OCI-LY1 (cell line): ENCODE data around the gene LAPTM5.
"Not testable (repeated sequence)": the region's sequence is repeated elsewhere in the genome, so short reads cannot be mapped to it uniquely, and the experiment has no call there.

Experiments
- H2AFZ ChIP-seq: fragments of 200-600 bp; sonication (generic), shearing (Covaris generic); 2 replicates; pipeline ENCODE4 v1.6.0; 2014; ENCODE audit warnings: antibody characterized with exemption, mild to moderate bottlenecking, low read length
- H3F3A ChIP-seq: fragments of 200-600 bp; sonication (generic), shearing (Covaris generic); 2 replicates; pipeline ENCODE4 v1.6.0; 2014; ENCODE audit warnings: mild to moderate bottlenecking, antibody characterized with exemption, low read length, moderate library complexity; ENCODE audit not compliant: insufficient read depth
- H3K27ac ChIP-seq: fragments of 200-600 bp; sonication (generic); 2 replicates; pipeline ENCODE4 v1.5.1; 2014; ENCODE audit warnings: low read length, mixed run types, mild to moderate bottlenecking, low read depth; ENCODE audit not compliant: poor library complexity, severe bottlenecking
- H3K27me3 ChIP-seq: fragments of 200-600 bp; sonication (generic); 2 replicates; pipeline ENCODE4 v1.6.0; 2014; ENCODE audit warnings: antibody characterized with exemption, mild to moderate bottlenecking, low read length, moderate library complexity; ENCODE audit not compliant: insufficient read depth
- H3K36me3 ChIP-seq: fragments of 200-600 bp; sonication (generic); 2 replicates; pipeline ENCODE4 v1.6.1; 2014; ENCODE audit warnings: mild to moderate bottlenecking, antibody characterized with exemption, low read length, moderate library complexity, mixed read lengths; ENCODE audit not compliant: insufficient read depth
- H3K4me1 ChIP-seq: fragments of 200-600 bp; sonication (generic); 2 replicates; pipeline ENCODE4 v1.5.1; 2014; ENCODE audit warnings: mild to moderate bottlenecking, low read length, moderate library complexity; ENCODE audit not compliant: insufficient read depth, severe bottlenecking
- H3K4me2 ChIP-seq: fragments of 200-600 bp; sonication (generic), shearing (Covaris generic); 2 replicates; pipeline ENCODE4 v1.6.1; 2014; ENCODE audit warnings: low read length
- H3K4me3 ChIP-seq: fragments of 200-600 bp; sonication (generic); 2 replicates; pipeline ENCODE4 v1.5.1; 2014; ENCODE audit warnings: low read length, low read depth, mild to moderate bottlenecking, mixed read lengths; ENCODE audit not compliant: poor library complexity, severe bottlenecking
- H3K79me2 ChIP-seq: fragments of 200-600 bp; shearing (Covaris generic); 2 replicates; pipeline ENCODE4 v1.6.1; 2016; ENCODE audit warnings: mixed run types, low read length, mixed read lengths; ENCODE audit not compliant: insufficient read depth
- H3K9ac ChIP-seq: fragments of 200-600 bp; sonication (generic), shearing (Covaris generic); 2 replicates; pipeline ENCODE4 v1.6.1; 2014; ENCODE audit warnings: mild to moderate bottlenecking, low read length, mixed read lengths
- H3K9me2 ChIP-seq: fragments of 200-600 bp; sonication (generic), shearing (Covaris generic); 2 replicates; pipeline ENCODE4 v1.6.1; 2014; ENCODE audit warnings: low read depth, mild to moderate bottlenecking, low read length, mixed read lengths
- H3K9me3 ChIP-seq: fragments of 200-600 bp; shearing (Covaris generic); 2 replicates; pipeline ENCODE4 v1.6.1; 2014; ENCODE audit warnings: low read length, mixed read lengths
- H4K20me1 ChIP-seq: fragments of 200-600 bp; sonication (generic), shearing (Covaris generic); 2 replicates; pipeline ENCODE4 v1.6.0; 2016; ENCODE audit warnings: mild to moderate bottlenecking, low read length; ENCODE audit not compliant: insufficient read depth
- EZH2 ChIP-seq: fragments of 200-600 bp; sonication (generic), shearing (Covaris generic); IDR thresholded peaks from 2 replicates; pipeline ENCODE4 v1.8.0; 2017; ENCODE audit warnings: borderline replicate concordance, mixed run types, mild to moderate bottlenecking, antibody characterized with exemption, low read length, moderate library complexity, mixed read lengths
- TF ChIP-seq, protein P1 (sequence below): fragments of 200-600 bp; sonication (generic), shearing (Covaris generic); IDR thresholded peaks from 2 replicates; pipeline ENCODE4 v1.5.1; 2017; ENCODE audit warnings: mild to moderate bottlenecking, antibody characterized with exemption, low read length, moderate library complexity, mixed read lengths

The LAPTM5 gene

DNA sequence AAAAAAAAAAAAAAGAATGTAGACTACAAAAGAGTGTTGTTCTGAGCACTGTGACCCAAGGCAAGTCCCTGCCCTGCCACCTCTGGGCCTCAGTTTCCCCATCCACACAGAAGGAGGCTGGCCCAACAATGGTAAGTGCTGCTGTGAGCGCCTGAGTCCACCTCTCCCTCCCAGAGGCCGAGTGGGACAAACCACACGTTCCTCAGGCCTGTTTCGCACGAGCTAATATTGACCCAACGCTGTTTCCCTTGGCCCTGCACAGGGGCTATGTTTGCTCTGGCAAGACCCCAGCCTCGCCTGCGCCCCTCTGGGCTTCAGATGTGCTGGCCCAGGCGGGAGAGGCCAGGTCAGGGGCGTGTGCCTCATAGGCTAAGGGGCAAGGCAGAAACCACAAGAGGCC is 12.6 kb upstream of the LAPTM5 start:
- H3F3A ChIP-seq = no peaks in the 10 kb centered on the region
- H3K9me3 ChIP-seq = no peaks in the 10 kb centered on the region
- H3K4me1 ChIP-seq = peaks cover 18% of the 10 kb centered on the region
- H3K79me2 ChIP-seq = no peaks in the 10 kb centered on the region
- no peaks in the 10 kb centered on the region for H3K27me3 ChIP-seq
- no peaks in the 10 kb centered on the region for H3K9me2 ChIP-seq
- no peaks in the 10 kb centered on the region for H4K20me1 ChIP-seq
- H2AFZ ChIP-seq = no peak overlapping the region
- TF ChIP-seq, protein P1, sequence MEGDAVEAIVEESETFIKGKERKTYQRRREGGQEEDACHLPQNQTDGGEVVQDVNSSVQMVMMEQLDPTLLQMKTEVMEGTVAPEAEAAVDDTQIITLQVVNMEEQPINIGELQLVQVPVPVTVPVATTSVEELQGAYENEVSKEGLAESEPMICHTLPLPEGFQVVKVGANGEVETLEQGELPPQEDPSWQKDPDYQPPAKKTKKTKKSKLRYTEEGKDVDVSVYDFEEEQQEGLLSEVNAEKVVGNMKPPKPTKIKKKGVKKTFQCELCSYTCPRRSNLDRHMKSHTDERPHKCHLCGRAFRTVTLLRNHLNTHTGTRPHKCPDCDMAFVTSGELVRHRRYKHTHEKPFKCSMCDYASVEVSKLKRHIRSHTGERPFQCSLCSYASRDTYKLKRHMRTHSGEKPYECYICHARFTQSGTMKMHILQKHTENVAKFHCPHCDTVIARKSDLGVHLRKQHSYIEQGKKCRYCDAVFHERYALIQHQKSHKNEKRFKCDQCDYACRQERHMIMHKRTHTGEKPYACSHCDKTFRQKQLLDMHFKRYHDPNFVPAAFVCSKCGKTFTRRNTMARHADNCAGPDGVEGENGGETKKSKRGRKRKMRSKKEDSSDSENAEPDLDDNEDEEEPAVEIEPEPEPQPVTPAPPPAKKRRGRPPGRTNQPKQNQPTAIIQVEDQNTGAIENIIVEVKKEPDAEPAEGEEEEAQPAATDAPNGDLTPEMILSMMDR = no peak
- no peak for TF ChIP-seq EZH2
- H3K36me3 ChIP-seq = no peaks in the 10 kb centered on the region
- no peak overlapping the region for H3K9ac ChIP-seq
- no peak overlapping the region for H3K4me3 ChIP-seq
- H3K27ac ChIP-seq = no peak overlapping the region
- no peak overlapping the region for H3K4me2 ChIP-seq

DNA sequence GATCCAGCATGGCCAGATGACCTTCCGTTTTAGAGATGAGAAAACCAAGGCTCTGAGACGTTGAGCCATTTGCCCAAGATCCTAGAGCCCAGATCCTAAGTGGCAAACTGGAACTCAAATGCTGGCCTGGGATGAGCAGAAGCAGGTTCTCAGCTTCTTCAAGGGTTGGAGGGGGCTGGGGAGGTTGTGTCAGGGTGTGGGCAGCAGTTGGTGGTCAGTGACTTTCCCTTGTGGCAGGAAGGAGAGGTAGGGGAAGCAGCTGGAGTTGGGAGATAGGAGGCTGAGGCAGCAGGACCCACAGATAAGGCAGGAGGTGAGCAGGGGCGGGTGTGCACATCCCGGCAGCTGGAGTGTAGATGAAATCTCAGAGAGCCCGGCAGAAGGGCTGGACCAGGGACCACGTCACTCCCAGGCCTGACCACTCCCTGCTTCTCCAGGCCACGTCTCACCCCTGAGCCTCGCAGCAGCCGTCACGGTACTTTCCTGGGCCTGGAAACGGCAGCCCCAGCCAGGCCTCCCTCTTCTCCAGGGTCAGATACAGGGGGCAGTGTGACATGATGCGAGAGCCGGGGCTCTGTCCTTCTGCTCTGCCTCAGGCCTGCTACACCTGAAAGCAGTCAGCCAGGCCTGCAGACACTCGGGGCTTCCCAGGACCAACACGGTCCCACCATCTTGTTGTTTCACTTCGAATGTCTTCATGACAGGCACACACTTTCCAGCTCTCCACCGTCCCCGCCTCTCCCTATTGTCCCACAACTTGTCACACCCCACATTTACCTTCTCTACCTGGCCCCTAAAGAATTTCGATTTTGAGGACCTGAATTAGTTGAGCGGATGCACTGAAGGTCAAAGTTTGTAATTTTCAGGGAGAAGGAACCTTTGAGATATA is 11.5 kb upstream of the LAPTM5 start:
- no peak overlapping the region for H3K9ac ChIP-seq
- H3K36me3 ChIP-seq = no peaks in the 10 kb centered on the region
- TF ChIP-seq, protein P1 = no peak
- no peak for TF ChIP-seq EZH2

DNA sequence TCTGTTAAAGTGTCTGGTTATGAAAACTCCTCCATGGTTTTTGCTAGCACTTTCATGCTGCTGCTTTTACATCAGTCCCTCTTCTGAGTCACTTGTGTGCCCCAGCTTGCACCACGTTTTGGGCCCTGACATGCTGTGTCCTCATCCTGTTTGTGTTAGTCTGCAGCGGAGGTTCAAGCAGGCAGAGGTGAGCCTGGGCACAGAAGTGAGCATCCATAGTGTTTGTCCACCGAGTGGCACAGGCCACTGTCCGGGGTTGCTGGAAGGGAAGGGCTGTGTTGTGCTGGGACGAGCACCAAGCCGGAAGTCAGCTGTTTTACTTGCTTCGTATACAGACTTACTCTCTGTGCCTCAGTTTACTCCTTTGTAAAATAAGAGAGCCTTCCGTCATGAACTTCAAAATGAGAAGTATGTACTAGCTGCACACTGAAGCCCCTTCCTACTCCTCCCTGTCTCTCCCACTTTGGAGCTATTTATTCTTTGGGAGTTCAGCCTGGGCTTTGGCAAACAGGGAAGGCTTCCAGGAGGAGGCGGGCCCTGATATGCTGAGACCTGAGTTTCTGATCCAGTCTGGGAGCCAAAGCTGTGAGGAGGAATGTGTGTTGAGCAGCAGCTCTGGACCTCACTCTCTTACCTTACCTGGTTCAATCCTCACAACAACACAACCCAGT is 10.7 kb upstream of the LAPTM5 start:
- H3K4me2 ChIP-seq = no peak overlapping the region

More for the DNA sequence above, 11.5 kb upstream of the LAPTM5 start:
- no peaks in the 10 kb centered on the region for H3K27me3 ChIP-seq
- no peak overlapping the region for H3K4me3 ChIP-seq
- H3K27ac ChIP-seq = no peak overlapping the region
- H2AFZ ChIP-seq = no peak overlapping the region
- no peaks in the 10 kb centered on the region for H3K9me2 ChIP-seq
- H3K79me2 ChIP-seq = no peaks in the 10 kb centered on the region
- no peaks in the 10 kb centered on the region for H3F3A ChIP-seq
- no peaks in the 10 kb centered on the region for H4K20me1 ChIP-seq
- no peak overlapping the region for H3K4me2 ChIP-seq
- no peaks in the 10 kb centered on the region for H3K9me3 ChIP-seq
- H3K4me1 ChIP-seq = peaks cover 9% of the 10 kb centered on the region

DNA sequence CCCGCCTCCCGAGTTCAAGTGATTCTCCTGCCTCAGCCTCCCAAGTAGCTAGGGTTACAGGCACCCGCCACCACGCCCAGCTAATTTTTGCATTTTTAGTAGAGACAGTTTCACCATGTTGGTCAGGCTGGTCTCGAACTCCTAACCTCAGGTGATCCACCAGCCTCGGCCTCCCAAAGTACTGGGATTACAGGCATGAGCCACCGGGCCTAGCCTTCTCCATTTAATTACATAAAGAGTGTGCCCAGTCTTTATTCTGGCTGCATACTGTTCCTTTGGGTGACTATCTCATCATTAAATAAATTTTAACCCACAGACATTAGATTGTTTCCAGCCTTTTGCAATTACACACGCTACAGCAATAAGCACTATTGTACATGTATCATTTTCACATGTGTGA is 9.4 kb upstream of the LAPTM5 start:
- H3K27me3 ChIP-seq, H3F3A ChIP-seq, H3K4me3 ChIP-seq, H3K4me2 ChIP-seq, H3K79me2 ChIP-seq, H3K9ac ChIP-seq, H3K27ac ChIP-seq, H3K4me1 ChIP-seq, H3K36me3 ChIP-seq, H4K20me1 ChIP-seq, H2AFZ ChIP-seq, H3K9me2 ChIP-seq, H3K9me3 ChIP-seq: not testable (repeated sequence)

More for the DNA sequence above, 10.7 kb upstream of the LAPTM5 start:
- Histone ChIP-seq H3K9me2 (no peaks in the 10 kb centered on the region), H3K4me3 (no peak overlapping the region), H3K9ac (no peak overlapping the region), H3K9me3 (no peaks in the 10 kb centered on the region), H4K20me1 (no peaks in the 10 kb centered on the region), H3K27ac (no peak overlapping the region), H3K27me3 (no peaks in the 10 kb centered on the region), H3K79me2 (no peaks in the 10 kb centered on the region), H3K36me3 (no peaks in the 10 kb centered on the region), H3K4me1 (peaks cover 6% of the 10 kb centered on the region), H3F3A (no peaks in the 10 kb centered on the region), H2AFZ (no peak overlapping the region)
- TF ChIP-seq, protein P1 = no peak
- TF ChIP-seq EZH2 = no peak
